ENCODE data around the gene DMBX1.

DMBX1 gene

GRCh38 chr1:46483589-46483988 is 6.0 kb upstream of the DMBX1 start:
- DNase-seq (ENCODE audit: low read depth) = no peak

- DNase-seq (ENCODE audit: low read depth) = no peak
Measured at GRCh38 chr1:46484783-46485490, 4.7 kb upstream of the DMBX1 start.

GRCh38 chr1:46485564-46486431 is 3.8 kb upstream of the DMBX1 start:
- no peak for DNase-seq (ENCODE audit: low read depth)

GRCh38 chr1:46486432-46487015 is 3.1 kb upstream of the DMBX1 start:
- DNase-seq (ENCODE audit: low read depth) = no peak

- no peak for DNase-seq (ENCODE audit: low read depth)
Measured at GRCh38 chr1:46487818-46488218, 1.8 kb upstream of the DMBX1 start.

DNA sequence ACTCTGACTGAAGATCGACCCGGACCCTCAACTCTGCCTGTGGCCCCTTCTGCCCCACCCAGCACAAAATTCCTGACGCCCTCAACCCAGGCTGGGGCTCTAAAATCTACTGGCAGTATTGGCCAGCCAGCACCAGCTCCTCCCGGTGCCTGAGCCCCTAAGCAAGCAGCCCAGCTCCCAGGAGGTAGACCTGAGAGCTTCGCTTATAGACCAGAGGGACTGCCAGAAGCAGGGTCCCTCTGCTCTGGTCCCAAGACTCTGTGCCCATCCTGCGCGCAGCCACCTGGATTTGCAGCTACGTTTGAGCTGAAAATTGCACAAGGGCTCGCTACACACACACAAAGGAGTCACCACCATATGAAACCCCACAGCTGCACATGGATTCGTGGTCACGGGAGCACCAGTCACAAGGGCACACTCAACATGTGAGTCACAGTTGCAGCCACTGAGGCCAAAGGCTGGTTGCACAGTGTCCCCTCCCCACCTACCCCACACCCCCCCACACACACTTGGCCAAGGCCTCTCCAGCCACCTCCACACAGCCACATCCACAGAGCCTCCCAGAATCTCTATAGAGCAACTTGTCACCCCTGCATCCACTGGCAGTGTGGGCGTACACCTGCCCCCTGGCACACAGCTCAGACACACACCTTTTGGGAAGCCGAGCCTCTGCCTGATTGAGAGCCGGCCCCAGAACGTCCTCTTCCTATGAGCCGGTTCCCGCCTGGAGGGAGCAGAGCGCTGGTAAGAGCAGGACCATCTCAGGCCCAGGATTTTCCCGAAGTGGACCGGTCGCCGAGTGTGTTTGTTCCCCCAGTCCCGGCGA is 1.1 kb upstream of the DMBX1 start:
- DNase-seq (ENCODE audit: low read depth) = no peak

GRCh38 chr1:46489169-46489637 is 433 bp upstream of the DMBX1 start:
- no peak for DNase-seq (ENCODE audit: low read depth)

DNA sequence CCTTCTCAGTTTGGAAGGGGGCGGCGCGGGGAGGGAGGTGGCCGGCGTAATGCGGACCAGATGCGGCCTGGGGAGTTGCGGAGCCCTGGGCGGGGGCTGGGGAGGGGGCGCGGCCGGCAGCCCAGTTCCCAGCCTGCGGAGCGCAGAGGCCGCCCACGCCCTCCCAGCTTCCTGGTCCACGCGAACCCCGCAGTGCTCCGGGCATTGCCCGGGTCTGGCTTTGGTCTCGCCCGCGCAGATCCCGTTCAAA is 695 bp downstream of the DMBX1 start:
- DNase-seq (ENCODE audit: low read depth) = no peak

DNA sequence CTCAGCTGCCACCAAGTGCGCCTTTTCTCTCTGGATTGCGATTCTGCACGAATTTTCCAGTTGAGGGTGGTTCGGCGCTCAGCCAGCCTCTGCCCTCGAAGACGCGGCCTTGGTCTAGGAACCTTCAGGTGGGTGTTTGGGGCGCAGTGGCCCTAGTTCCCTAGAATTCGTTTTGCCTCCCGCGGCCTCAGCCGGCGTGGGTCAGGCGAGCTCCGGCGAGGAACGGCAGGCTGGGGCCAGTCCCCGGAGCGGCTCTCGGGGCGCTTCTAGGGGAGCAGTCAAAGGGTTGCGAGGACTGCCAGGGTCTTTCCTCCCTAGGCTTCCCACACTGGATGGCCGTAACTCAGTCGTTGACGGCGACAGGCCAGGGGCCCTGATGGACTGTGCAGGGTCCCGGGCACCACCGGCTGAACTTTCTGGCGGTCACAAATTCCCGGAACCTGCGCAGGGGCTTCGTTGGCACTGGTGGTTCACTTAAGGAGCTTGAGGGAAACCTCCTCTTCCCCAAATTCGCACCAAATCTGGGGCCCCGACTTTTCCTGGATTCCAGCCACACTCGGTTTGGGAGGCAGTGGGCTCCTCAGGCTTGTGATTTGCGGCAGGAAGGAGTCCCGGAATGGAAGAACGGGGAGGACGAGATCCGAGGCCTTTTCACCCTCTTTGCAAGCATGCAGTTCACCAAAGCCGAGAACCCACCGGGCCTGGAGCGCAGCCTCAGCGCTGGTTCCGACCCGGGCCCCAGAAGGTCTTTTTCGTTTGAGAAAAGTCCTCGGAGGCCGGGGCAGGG is 1.2 kb downstream of the DMBX1 start:
- DNase-seq (ENCODE audit: low read depth) = no peak

DNA sequence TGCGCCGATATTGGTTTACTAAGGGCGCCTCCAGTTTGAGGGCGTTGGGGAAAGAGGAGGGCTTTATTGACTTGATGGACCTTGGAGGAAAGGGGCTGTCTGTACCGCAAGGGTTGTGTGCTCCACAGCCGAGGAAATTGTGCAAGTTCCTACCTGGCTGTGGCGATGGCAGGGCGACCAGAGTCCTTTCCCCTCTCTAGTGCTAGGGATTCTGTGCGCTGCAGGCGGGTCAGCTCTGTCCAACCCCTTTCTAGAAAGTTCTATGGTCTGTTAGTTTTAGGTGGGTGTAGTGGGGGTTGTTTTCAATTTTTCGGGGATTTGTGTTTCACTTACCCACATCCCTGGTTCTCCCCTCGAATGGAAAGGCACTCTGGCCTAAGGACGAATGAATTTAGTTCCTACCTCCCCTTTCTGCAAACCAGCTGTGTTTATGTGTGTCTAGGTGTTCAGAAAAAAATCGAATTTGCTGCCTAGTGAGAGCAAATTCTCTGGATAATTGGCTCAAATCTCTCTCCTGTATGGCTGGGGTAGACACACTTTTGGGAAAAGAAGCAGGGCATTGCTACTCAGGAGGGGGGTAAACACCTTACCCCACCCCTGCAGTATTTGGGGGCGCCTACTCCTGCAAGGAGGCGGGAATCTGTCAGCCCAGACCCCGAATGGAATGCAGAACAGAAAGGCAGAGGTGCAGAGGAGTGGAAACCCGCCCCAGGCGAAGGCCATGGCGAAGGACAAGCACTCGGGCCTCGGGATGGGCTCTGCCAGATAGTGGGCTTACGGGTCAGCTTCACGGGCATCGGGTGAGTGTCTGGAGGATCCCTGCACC is 2.0 kb downstream of the DMBX1 start:
- no peak for DNase-seq (ENCODE audit: low read depth)

GRCh38 chr1:46492269-46492853 is 2.7 kb downstream of the DMBX1 start:
- DNase-seq (ENCODE audit: low read depth) = no peak

DNA sequence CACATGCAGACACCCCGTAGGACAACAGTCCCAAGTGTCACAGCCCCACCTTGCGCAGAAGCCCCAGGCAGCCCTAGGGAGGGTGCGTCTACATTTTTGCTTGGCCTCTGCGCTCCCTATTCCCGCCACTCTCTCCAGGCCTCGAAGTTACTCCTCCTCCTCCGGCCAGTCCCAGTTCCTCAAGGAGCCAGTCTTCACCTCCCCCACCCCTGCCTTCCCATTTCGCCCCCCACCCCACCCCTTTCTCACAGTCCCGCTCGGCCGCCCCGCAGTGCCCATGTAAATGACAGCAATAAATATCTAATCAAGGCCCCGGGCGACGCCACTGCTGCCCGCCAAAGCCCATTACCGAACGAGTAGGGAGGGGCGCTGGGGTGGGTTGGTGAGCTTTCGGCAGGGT is 3.2 kb downstream of the DMBX1 start:
- DNase-seq (ENCODE audit: low read depth) = no peak

GRCh38 chr1:46493316-46494032 is 3.8 kb downstream of the DMBX1 start:
- no peak for DNase-seq (ENCODE audit: low read depth)

GRCh38 chr1:46494910-46495309 is 5.3 kb downstream of the DMBX1 start:
- DNase-seq (ENCODE audit: low read depth) = no peak

DNA sequence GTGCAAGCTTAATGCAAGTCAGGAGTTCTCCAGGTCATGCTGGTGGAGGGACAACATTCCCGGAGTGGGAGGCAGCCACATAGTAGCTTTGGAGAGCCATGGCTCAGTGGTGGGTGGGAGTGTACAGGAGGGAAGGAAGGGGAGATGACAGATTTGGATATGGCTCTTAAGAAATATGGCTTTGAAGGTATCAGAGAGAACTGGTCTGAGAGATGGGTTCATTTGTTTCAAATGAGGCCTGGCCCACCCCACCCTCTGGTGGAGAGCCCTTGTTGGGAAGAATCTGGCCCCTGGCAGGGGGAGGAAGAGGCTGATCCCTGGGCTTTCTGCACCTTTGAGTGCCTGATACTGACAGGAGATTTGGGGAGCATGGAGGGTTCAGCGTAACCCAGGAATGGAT is 6.1 kb downstream of the DMBX1 start:
- no peak for DNase-seq (ENCODE audit: low read depth)

DNA sequence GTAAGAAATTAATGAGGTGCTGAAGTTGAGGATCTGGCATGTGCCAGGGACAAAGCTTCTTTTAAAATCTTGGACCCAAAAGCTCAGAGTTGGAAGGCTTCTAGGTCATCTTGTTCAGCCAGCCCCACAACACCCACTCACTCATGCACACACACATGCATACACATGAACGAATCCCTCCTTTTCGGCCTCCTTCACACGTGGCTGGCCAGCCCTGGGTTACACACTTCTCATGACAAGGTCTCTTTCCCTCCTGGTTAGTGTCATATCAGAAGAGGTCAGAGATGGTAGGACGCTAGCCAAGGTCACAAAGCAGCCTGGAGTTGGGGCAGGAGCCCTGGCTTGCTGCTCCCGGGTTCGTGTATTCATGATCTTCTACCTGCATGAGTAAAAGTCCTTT is 6.9 kb downstream of the DMBX1 start:
- DNase-seq (ENCODE audit: low read depth) = no peak

DNA sequence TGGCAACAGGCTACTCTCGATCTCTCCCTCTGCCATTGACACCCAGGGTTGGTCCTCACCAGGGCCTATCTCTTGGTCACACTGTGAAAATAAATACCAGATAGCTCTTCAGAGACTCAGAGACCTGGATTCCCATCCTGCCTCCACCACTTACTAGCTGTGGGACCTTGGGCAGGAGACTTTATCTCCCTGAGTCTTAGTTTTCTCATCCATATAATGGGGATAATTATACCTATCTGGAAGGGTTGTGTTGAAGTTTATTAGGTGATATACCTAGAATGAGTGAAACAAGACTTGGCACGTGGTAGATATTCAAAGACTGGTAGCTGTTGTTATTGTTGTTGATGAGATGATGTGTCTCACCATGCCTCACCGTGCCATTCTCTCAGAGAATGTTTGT is 7.4 kb downstream of the DMBX1 start:
- no peak for DNase-seq (ENCODE audit: low read depth)

GRCh38 chr1:46497665-46498064 is 8.0 kb downstream of the DMBX1 start:
- DNase-seq (ENCODE audit: low read depth) = no peak

DNA sequence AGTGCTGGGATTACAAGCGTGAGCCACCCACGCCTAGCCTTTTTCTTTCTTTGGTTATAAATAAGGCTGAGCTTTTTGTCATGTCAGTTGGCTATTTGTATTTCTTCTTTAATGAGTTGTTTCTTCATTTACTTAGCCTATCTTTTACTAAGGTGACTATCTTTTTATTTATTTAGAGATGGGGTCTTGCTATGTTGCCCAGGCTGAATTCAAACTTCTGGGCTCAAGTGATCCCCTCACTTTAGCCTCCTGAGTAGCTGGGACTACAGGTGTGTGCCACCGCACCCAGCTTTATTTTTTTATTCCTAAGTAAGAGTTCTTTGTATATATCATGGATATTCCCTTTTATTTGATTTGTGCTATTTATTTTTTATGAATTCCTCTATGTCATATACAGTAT is 11.9 kb downstream of the DMBX1 start:
- DNase-seq (ENCODE audit: low read depth) = no peak

- DNase-seq (ENCODE audit: low read depth) = no peak
Measured at GRCh38 chr1:46503421-46503820, 13.8 kb downstream of the DMBX1 start.

Data from activated T-cell treated with anti-CD3 and anti-CD28 coated beads for 24 hours (primary cell).